SHP77 treated with DMSO at 0.1 percent for 48 hours (cell line): ENCODE results near the gene HAT1.
"Not testable (repeated sequence)": the region's sequence is repeated elsewhere in the genome, so short reads cannot be mapped to it uniquely, and the experiment has no call there.

ENCODE experiments used
- DNase-seq: peaks from one replicate; lab custom pipeline; 2025; lab: John Stamatoyannopoulos, UW

The HAT1 gene

DNA sequence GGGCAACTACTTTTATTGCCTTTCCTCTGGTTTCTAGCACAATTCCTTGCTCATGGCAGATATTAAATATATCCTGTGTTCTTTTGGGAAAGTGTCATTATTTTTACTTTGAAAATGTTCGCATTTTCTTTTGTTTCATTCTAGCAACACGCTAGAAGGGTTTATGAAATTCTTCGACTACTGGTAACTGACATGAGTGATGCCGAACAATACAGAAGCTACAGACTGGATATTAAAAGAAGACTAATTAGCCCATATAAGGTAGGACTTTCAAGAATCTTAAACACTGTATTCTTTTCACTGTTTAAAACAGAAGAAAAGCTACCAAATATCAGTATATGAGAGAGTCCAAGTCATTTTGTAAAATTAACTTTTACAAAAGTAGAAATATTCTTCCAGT lies 56.8 kb downstream of the HAT1 start:
- DNase-seq: no peak

DNA sequence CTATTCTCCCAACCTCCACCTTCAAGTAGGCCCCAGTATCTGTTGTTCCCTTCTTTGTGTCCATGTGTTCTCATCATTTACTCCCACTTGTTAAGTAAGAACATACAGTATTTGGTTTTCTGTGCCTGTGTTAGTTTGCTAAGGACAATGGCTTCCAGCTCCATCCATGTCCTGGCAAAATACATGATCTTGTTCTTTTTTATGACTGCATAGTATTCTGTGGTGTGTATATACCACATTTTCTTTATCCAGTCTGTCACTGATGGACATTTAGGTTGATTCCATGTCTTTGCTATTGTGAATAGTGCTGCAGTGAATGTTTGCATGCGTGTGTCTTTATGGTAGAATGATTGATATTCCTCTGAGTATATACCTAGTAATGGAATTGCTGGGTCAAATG lies 61.7 kb downstream of the HAT1 start:
- not testable (repeated sequence) for DNase-seq

GRCh38 chr2:171985076-171985475 lies 62.8 kb downstream of the HAT1 start:
- DNase-seq: no peak

- DNase-seq: no peak
Measured at GRCh38 chr2:171986778-171987177, 64.5 kb downstream of the HAT1 start.

DNA sequence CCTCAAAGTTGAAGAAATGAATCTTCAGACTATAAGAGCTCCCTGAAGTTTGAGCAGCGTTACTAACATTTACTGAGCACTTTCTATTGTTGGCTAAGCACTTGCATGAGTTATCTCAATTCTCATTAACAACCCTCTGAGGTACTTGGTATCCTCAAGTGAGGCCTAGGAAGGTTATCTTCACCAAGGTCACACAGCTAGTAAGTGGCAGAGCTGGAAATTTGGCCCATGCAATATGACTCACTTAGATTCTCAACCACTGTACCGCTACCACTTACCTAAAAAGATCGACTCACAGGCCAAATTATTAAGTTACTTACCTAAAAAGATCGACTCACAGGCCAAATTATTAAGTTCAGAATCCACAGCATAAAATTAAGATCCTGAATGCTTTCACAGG lies 68.8 kb downstream of the HAT1 start:
- DNase-seq: no peak

GRCh38 chr2:171995586-171995985 lies 73.3 kb downstream of the HAT1 start:
- no peak for DNase-seq

DNA sequence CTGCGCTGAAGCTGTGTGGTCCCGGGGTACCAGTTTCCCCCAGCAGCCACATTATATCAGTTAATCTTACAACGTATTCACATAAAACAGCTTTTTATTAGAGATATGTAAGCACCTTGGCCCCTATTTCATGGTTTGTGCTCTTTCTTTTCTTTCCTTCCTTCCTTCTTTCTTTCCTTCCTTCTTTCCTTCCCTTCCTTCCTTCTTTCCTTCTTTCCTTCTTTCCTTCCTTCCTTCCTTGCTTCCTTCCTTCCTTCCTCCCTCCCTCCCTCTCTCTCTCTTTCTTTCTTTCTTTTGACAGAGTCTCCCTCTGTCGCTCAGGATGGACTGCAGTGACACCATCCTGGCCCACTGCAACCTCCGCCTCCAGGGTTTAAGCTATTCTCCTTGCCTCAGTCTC lies 73.8 kb downstream of the HAT1 start:
- DNase-seq: no peak

DNA sequence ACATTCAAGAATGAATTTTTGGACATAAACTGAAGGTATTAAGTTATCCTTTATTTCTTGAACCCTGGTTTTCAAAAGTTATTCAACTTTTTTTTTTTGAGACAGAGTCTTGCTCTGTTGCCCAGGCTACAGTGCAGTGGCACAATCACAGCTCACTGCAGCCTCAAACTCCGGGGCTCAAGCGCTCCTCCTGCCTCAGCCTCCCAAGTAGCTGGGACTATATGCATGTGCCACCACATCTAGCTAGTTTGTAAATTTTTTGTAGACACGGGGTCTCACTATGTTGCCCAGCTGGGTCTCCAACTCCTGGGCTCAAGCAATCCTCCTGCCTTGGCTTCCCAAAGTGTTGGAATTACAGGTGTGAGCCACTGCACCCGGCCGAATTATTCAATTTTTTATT lies 74.8 kb downstream of the HAT1 start:
- DNase-seq: not testable (repeated sequence)

GRCh38 chr2:171999161-171999560 lies 76.9 kb downstream of the HAT1 start:
- DNase-seq: no peak

- DNase-seq: peak; percentile 45
Measured at GRCh38 chr2:171999604-172000469, 77.6 kb downstream of the HAT1 start, which contains the start of gene METAP1D. TSS of gene METAP1D (plus strand) at chr2:171999953. CDS start at chr2:171999970, 17 bp downstream.

GRCh38 chr2:172000696-172001361 lies 78.6 kb downstream of the HAT1 start:
- no peak for DNase-seq

GRCh38 chr2:172007372-172007771 lies 85.1 kb downstream of the HAT1 start:
- DNase-seq: no peak

DNA sequence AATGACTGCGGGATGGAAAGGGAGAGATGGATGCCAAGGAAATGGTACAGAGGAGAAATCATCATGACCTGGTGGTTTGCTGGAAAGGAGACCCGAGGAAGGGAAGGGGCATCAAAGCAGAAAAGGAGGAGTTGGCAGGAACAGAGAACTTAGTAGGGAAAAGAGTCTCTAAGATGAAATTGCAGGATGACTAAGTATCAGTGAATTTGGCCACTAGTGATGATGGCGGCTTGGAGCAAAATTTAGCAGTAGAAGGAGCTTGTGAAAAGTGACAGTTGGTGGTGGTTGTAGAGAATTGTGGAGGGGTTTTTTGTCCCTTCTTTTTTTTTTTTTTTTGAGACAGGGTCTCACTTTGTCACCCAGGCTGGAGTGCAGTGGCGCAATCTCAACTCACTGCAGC lies 87.6 kb downstream of the HAT1 start:
- no peak for DNase-seq

GRCh38 chr2:172011812-172012575 lies 89.7 kb downstream of the HAT1 start:
- no peak for DNase-seq

DNA sequence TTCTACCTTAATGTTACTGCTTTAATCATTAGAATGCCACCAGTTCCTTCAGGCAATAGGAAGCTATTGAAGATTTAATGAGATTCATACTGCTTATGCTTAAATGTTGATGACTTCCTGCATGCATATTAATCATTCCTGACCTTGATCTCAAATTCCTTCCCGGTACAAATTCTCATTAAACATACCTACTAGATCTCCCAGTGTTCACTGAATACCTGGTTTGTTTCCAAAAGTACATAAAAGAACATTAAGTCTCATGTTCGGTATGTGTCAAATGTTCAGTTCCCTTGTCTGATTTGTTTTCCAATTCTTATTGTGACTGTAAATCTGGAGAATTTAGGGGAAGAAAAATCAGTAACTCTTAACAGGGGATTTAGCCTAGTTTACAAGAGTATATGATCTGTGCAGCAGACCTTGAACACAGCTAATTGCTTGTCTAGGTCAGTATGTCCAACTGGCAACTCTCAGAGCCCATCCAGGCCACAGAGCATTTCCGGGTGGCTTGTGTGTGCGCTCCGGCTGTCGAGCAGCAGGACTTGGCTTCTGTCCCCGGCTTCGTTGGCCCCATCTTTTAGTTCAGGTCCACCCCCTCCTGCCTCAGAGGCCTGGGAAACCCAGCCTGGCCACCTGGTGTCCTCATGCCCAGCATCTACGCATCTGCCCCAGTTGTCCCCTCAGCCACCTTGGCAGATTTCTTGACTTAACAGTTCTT lies 90.6 kb downstream of the HAT1 start:
- DNase-seq: peak; percentile 30

DNA sequence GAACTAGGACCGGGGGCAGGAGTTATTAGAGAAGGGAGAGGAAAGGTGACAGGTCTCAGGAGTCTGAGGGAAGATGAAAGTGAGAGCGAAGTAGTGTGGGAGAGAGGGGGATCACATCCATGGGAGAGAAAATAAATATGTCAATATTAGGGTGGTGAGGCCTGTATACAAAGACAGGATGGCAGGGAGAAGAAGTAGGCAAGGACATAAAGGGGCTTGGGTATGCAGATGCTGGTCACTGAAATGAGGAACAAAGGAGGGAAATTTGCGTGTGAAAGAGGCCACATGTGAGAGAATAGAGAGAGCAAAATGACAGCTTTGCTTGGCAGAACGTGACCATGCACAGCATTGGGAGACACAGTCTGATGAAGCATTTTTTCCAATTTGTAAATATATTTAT lies 91.1 kb downstream of the HAT1 start:
- no peak for DNase-seq

- DNase-seq: no peak
Measured at GRCh38 chr2:172021074-172021931, 99.0 kb downstream of the HAT1 start.

DNA sequence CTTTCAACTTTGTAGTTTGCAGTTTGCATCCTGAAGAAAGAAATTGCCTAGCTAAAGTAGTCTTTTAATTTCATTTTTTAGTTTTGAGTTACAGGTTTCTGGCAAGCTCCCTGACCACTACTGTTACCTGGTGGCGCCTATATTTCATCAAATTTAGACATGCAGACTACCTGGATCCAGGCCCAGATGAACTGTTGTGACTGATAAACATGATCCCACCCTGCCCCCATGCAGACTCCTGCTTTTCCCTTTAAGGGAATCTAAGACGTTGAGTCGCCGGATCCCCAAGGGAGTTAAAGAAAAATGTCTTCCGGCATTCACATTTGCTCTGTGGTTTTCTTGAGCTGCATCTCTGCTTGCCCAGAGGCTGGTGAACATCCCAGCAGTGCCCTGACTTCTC lies 99.7 kb downstream of the HAT1 start:
- DNase-seq: no peak

DNA sequence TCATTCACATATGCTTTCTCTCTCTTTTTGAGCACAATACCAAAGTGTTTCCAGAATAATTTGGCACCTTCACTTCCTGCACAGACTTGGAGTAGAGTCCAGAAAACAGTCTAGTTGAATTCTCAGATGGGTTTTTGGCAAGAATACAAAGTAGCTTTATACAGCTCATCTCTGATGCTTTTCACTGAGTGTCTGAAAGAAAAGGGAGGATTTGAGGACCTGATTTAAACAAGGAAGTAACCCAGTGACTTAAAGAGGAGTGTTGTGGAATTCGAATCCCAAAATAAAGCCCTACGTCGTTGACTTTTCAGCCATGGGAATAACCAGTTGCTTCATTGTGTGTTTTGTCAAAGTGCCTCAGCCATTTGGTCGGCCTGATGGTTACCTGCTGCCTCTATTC lies 109.3 kb downstream of the HAT1 start:
- no peak for DNase-seq
